Osteoblast (primary cell): ENCODE measurements around the gene CGB8. TPM values are rescaled to one million over a fixed set of nuclear protein-coding genes. Genes with fewer than 3 reads are reported as not detected.

Source experiments
- DNase-seq: peaks from one replicate; pipeline ENCODE4 v3.0.0; 2011; ENCODE audit warnings: low spot score, mixed read lengths; ENCODE audit not compliant: insufficient read length; ENCODE audit errors: missing footprints
- H2AFZ ChIP-seq: 2 replicates; pipeline ENCODE4 v1.6.0; 2011; ENCODE audit warnings: mild to moderate bottlenecking, low read length
- H3K27ac ChIP-seq: 2 replicates; pipeline ENCODE4 v1.5.1; 2011; ENCODE audit warnings: mild to moderate bottlenecking, low read depth, low read length, moderate library complexity
- H3K27me3 ChIP-seq: 2 replicates; pipeline ENCODE4 v1.6.0; 2012; ENCODE audit warnings: mild to moderate bottlenecking, control low read depth, inconsistent platforms, low read length, moderate library complexity; ENCODE audit not compliant: insufficient read depth
- H3K36me3 ChIP-seq: 2 replicates; pipeline ENCODE4 v1.5.1; 2011; ENCODE audit warnings: mild to moderate bottlenecking, low read length, control low read depth, moderate library complexity; ENCODE audit not compliant: insufficient read depth
- H3K4me1 ChIP-seq: 2 replicates; pipeline ENCODE4 v1.5.1; 2011; ENCODE audit warnings: mild to moderate bottlenecking, low read length, control low read depth, moderate library complexity; ENCODE audit not compliant: insufficient read depth
- H3K4me2 ChIP-seq: 2 replicates; pipeline ENCODE4 v1.6.0; 2011; ENCODE audit warnings: mild to moderate bottlenecking, low read length; ENCODE audit not compliant: insufficient read depth
- H3K4me3 ChIP-seq: fragments of 200-600 bp; sonication (generic); 3 replicates; pipeline ENCODE4 v1.5.1; 2012; ENCODE audit warnings: mild to moderate bottlenecking, low read length, inconsistent platforms; ENCODE audit not compliant: insufficient read depth
- H3K79me2 ChIP-seq: 2 replicates; pipeline ENCODE4 v1.6.0; 2012; ENCODE audit warnings: mild to moderate bottlenecking, low read length, control low read depth, inconsistent platforms; ENCODE audit not compliant: insufficient read depth
- H3K9me3 ChIP-seq: 2 replicates; pipeline ENCODE4 v1.5.1; 2011; ENCODE audit warnings: low read depth, low read length, control low read depth
- H4K20me1 ChIP-seq: 2 replicates; pipeline ENCODE4 v1.6.0; 2012; ENCODE audit warnings: mild to moderate bottlenecking, low read length, control low read depth; ENCODE audit not compliant: insufficient read depth
- CTCF ChIP-seq: IDR thresholded peaks from 2 replicates; pipeline ENCODE4 v1.5.1; 2011; ENCODE audit warnings: mild to moderate bottlenecking, low read depth, low read length, moderate library complexity; ENCODE audit errors: extremely low read depth
- total RNA-seq: library from RNA; depleted of rRNA; stranded (reverse); fragments of >200 nt; gene quantifications from 2 replicates; pipeline ENCODE4 v1.2.3, GENCODE V29; 2012

CGB8 gene
- total RNA-seq, 1 donor = not detected

- H3K9me3 ChIP-seq = no peaks in the 10 kb centered on the region
- peaks cover 8% of the 10 kb centered on the region for H3K4me1 ChIP-seq
- H3K27ac ChIP-seq = no peak overlapping the region
- H3K4me2 ChIP-seq = no peak overlapping the region
- H2AFZ ChIP-seq = no peak overlapping the region
- H3K4me3 ChIP-seq = no peak overlapping the region
- H4K20me1 ChIP-seq = peaks cover 3% of the 10 kb centered on the region
- H3K27me3 ChIP-seq = peaks cover 3% of the 10 kb centered on the region
- peak; percentile 45 for DNase-seq
- no peak for TF ChIP-seq CTCF
- no peaks in the 10 kb centered on the region for H3K36me3 ChIP-seq
- H3K79me2 ChIP-seq = peaks cover 14% of the 10 kb centered on the region
These were observed 12.5 kb upstream of the CGB8 start for GRCh38 chr19:49061445-49061844.

GRCh38 chr19:49061000-49061399, 12.1 kb upstream of the CGB8 start:
- TF ChIP-seq CTCF = no peak
- peaks cover 10% of the 10 kb centered on the region for H3K4me1 ChIP-seq
- H3K4me2 ChIP-seq = no peak overlapping the region
- H3K27ac ChIP-seq = no peak overlapping the region
- H3K27me3 ChIP-seq = peaks cover 3% of the 10 kb centered on the region
- no peak overlapping the region for H3K4me3 ChIP-seq
- H3K9me3 ChIP-seq = no peaks in the 10 kb centered on the region
- no peaks in the 10 kb centered on the region for H3K36me3 ChIP-seq
- peaks cover 3% of the 10 kb centered on the region for H4K20me1 ChIP-seq
- DNase-seq = peak; percentile 43
- no peak overlapping the region for H2AFZ ChIP-seq
- peaks cover 14% of the 10 kb centered on the region for H3K79me2 ChIP-seq

GRCh38 chr19:49059053-49059452, 10.1 kb upstream of the CGB8 start:
- Histone ChIP-seq H3K27me3 (peaks cover 1% of the 10 kb centered on the region), H3K4me2 (no peak overlapping the region)

GRCh38 chr19:49058562-49058961, 9.7 kb upstream of the CGB8 start:
- H3K9me3 ChIP-seq = no peaks in the 10 kb centered on the region
- DNase-seq = peak; percentile 93
- no peak overlapping the region for H2AFZ ChIP-seq
- no peaks in the 10 kb centered on the region for H3K27me3 ChIP-seq
- peaks cover 14% of the 10 kb centered on the region for H3K79me2 ChIP-seq
- H4K20me1 ChIP-seq = peaks cover 3% of the 10 kb centered on the region
- peaks cover 10% of the 10 kb centered on the region for H3K4me1 ChIP-seq
- no peak overlapping the region for H3K27ac ChIP-seq
- TF ChIP-seq CTCF = no peak
- H3K4me2 ChIP-seq = no peak overlapping the region
- H3K36me3 ChIP-seq = no peaks in the 10 kb centered on the region
- H3K4me3 ChIP-seq = no peak overlapping the region

More at GRCh38 chr19:49059053-49059452, 10.1 kb upstream of the CGB8 start:
- no peak overlapping the region for H3K27ac ChIP-seq
- H3K36me3 ChIP-seq = no peaks in the 10 kb centered on the region
- H3K4me3 ChIP-seq = no peak overlapping the region
- no peaks in the 10 kb centered on the region for H3K9me3 ChIP-seq
- H4K20me1 ChIP-seq = peaks cover 3% of the 10 kb centered on the region
- H3K79me2 ChIP-seq = peaks cover 14% of the 10 kb centered on the region
- peak; percentile 25 for DNase-seq
- H2AFZ ChIP-seq = no peak overlapping the region
- TF ChIP-seq CTCF = no peak
- peaks cover 10% of the 10 kb centered on the region for H3K4me1 ChIP-seq
